ENCODE results near the gene SV2B.

SV2B gene

GRCh38 chr15:91114301-91114700, 14.2 kb downstream of the SV2B start:
- TF ChIP-seq REST (IDR thresholded peaks at IDR 0.05; ENCODE audit: insufficient read depth in 1 of 2, low read depth in 2 of 2, low read length in 2 of 2) (no peak), FOXP2 (optimal IDR thresholded peaks at IDR 0.05; ENCODE audit: borderline replicate concordance, extremely low read depth, extremely low read length, insufficient read depth) (no peak), SIN3A (IDR thresholded peaks at IDR 0.05; ENCODE audit: borderline replicate concordance, insufficient read depth, low read length) (no peak), POLR2AphosphoS5 (IDR thresholded peaks at IDR 0.05; ENCODE audit: low read depth, low read length) (no peak), TAF1 (IDR thresholded peaks at IDR 0.05; ENCODE audit: borderline replicate concordance, insufficient read depth, low read length) (no peak)

- no peak for TF ChIP-seq POLR2AphosphoS5 (IDR thresholded peaks at IDR 0.05; ENCODE audit: low read depth, low read length)
- no peak for TF ChIP-seq TAF1 (IDR thresholded peaks at IDR 0.05; ENCODE audit: borderline replicate concordance, insufficient read depth, low read length)
- TF ChIP-seq FOXP2 (optimal IDR thresholded peaks at IDR 0.05; ENCODE audit: borderline replicate concordance, extremely low read depth, extremely low read length, insufficient read depth): no peak
- no peak for TF ChIP-seq REST (IDR thresholded peaks at IDR 0.05; ENCODE audit: insufficient read depth in 1 of 2, low read depth in 2 of 2, low read length in 2 of 2)
- TF ChIP-seq SIN3A (IDR thresholded peaks at IDR 0.05; ENCODE audit: borderline replicate concordance, insufficient read depth, low read length): no peak
Observed at GRCh38 chr15:91116113-91117067, 16.3 kb downstream of the SV2B start.

GRCh38 chr15:91117375-91117774, 17.3 kb downstream of the SV2B start:
- TF ChIP-seq SIN3A (IDR thresholded peaks at IDR 0.05; ENCODE audit: borderline replicate concordance, insufficient read depth, low read length) (no peak), TAF1 (IDR thresholded peaks at IDR 0.05; ENCODE audit: borderline replicate concordance, insufficient read depth, low read length) (no peak), POLR2AphosphoS5 (IDR thresholded peaks at IDR 0.05; ENCODE audit: low read depth, low read length) (no peak), REST (IDR thresholded peaks at IDR 0.05; ENCODE audit: insufficient read depth in 1 of 2, low read depth in 2 of 2, low read length in 2 of 2) (no peak), FOXP2 (optimal IDR thresholded peaks at IDR 0.05; ENCODE audit: borderline replicate concordance, extremely low read depth, extremely low read length, insufficient read depth) (no peak)

GRCh38 chr15:91118817-91119590, 18.9 kb downstream of the SV2B start:
- TF ChIP-seq REST (IDR thresholded peaks at IDR 0.05; ENCODE audit: insufficient read depth in 1 of 2, low read depth in 2 of 2, low read length in 2 of 2) (no peak), SIN3A (IDR thresholded peaks at IDR 0.05; ENCODE audit: borderline replicate concordance, insufficient read depth, low read length) (no peak), POLR2AphosphoS5 (IDR thresholded peaks at IDR 0.05; ENCODE audit: low read depth, low read length) (no peak), FOXP2 (optimal IDR thresholded peaks at IDR 0.05; ENCODE audit: borderline replicate concordance, extremely low read depth, extremely low read length, insufficient read depth) (no peak), TAF1 (IDR thresholded peaks at IDR 0.05; ENCODE audit: borderline replicate concordance, insufficient read depth, low read length) (no peak)

Data from PFSK-1 (cell line).